IPS DF 4.7 (cell line): ENCODE measurements around the gene SCMH1.

Experiments
- DNase-seq: peaks from one replicate; pipeline ENCODE4 v3.0.0-alpha.2; 2013; ENCODE audit warnings: low spot score; ENCODE audit errors: extremely low read depth

Gene SCMH1

DNA sequence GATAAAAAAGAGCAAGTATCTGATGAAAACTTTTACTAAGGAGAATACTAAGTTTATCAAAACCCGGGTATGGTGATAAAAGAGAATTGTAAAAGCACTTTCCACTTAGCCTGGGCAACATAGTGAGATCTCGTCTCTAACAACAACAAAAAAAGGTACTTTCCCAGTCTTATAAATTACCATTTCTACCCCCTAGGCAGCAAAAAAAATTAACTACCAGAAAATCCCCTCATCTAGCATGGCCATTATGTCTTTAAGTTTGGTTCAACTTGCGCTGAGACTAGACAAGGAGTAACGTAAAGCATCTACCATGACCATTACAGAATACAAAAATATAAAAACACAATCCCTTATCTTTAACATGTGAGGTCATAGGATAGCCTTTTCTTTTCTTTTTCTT, 141.9 kb downstream of the SCMH1 start:
- DNase-seq: no peak

DNA sequence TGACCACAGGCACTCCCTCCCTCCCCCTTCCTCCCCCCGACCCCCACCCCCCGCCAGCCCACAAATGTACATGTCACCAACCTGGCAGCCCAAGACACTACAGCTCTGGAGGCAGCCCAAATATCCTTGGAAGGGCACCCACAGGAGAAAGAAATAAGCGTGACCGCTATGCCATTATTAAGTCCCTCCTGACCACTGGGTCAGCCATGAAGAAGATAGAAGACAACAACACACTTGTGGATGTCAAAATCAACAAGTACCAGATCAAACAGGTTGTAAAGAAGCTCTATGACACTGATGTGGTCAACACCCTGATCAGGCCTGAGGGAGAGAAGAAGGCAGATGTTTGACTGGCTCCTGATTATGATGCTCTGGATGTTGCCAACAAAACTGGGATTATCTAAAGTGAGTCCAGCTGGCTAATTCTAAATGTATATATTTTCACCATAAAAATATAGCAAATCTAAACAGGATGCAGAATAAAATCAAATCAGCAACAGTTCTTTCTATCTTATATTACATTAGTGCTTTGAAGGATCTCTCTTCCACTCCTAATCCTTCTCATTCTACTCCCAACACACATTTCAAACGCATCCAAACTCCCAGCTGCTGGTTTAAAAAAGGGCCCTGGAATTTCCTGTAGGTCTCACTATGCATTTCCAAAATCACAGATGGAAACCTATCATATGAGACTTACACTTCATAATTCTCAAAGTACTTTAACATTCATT, 143.2 kb downstream of the SCMH1 start:
- no peak for DNase-seq

DNA sequence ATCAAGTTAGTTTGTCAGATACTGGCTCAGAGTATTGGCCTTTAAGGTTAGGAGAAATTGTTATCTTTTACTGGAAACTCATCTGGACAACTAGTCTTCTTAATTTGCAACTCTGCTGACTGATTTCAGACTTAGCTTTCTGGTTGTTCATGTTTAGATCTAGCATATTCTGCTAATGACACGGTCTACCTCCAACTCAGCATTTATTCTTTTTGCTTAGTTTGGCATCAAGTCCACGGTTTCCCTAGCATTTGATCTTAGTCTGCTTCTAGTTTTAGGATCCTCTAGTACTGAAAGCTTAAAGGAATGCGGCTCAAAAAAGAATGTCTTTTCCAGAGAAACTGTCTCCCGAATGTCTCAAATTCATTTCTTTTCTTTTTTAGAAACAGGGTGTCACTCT, 145.0 kb downstream of the SCMH1 start:
- DNase-seq: no peak

DNA sequence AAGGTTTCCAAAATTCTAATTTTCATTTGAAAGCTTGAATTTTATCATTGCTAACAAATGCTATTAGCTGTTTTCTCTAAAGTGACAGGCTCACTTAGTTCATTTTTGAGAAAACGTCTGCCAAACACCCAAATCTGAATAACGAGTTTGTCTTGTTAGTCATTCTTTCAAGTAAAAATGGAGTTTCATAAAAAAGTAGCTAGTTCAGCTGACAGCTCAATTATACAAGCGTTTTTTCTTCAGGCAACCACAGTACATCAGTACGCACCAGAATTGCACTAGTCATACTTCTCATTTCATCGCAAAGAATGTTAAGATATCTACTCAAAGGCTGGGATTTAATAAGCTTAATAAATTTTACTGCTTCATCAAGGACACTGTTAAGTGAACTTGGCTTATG, 148.3 kb downstream of the SCMH1 start:
- DNase-seq: no peak

DNA sequence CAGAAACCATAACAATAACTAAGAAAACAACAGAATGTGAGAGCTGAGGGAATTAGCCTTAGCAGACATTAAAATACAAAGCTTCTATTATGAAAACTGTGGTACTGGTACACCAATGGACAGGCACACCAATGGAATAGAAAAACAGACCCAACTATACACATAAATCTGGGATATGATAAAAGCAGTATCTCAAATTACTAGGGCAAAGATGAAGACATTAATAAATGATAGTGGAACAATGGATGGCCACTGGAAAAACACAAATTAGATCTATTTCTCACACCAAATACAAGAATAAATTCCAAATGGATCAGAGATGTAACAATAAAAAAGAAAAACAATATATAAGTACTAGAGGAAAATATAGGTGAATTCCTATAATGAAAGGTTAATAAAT, 155.2 kb downstream of the SCMH1 start:
- no peak for DNase-seq

DNA sequence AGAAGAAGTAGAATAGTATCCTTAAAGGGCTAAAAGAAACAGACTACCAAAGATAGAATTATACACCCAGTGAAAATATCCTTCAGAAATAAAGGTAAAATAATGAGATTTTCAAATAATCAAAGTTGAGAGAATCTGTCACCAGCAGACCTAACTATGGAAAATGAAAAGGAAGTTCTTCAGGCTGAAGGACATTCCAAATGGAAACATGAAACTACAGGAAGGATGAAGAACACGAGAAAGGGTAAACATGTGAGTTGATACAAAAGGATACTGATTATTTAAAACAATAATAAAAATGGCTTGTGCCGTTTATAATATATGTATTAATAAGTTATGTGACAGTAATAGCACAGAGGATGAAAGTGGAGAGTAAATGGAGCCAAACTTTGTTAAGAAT, 163.5 kb downstream of the SCMH1 start:
- no peak for DNase-seq

DNA sequence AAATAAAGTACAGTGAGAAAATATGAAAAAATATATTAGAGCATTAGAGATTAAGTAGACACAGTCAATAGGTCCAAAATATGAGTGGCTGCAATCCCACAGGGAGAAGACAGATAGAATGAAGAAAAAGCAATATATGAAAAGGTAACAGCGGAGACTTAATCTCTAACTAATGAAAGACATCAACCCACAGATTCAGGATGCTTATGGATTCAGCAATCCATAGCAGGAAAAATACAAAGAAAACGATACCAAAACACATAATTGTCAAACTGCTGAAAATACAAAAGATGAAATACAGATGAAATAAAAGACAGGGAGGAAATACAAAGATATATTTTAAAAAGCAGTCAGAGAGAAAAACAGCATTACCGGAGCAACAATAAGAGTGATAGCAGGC, 163.9 kb downstream of the SCMH1 start:
- DNase-seq: no peak

DNA sequence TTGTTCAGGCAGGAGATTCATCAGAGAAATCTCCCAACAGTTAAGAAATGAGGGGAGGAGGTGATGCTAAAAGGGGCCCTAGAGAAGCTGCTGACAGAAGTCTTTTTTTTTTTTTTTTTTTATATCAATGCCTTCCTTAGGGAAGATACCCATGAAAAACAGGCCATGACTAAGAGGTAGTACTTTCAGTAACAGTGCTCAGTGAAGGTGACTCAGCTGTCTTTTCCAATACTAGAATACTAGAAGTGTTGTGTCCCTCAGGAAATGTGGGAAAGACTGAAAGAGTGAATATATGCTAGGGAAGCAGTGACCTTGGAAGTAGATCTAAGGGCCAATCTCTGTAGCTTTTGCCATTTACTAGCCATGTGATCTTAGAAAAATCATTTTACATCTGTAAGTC, 168.1 kb downstream of the SCMH1 start:
- no peak for DNase-seq

DNA sequence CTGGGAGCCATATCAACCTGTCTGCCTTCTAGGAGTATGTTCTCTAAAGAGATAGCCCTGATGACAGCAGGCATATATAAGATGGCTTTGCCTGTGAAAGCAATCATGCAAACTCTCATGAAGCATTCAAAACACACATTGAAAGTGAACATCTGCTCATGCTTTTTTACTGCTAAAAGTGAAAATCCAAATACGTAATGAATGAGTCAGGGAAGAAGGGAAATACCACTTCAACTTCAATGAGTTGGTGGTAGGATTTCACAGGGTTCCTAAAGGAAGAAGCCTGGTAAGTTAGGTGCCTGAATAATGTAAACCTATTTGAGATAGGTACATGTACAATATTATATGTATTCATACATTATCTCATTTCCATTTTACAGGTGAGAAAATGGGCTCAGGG, 170.1 kb downstream of the SCMH1 start:
- DNase-seq: no peak

DNA sequence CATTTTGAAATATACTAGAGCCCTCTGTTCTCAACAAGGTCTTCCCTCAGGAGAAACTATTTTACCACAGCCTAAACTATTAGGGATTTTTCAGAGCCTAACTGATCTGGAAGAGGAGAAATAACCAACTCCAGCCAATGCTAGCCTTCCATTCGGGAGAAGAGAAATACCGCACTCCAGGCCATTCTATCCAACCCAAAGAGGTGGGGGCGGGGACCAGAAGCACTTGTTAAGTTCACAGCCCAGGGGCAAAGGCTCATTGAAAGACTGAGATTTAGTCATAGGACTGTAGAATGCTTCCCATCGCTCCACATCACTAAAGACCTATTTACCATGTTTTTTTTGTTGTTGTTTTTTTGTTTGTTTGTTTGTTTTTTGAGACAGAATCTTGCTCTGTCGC, 185.2 kb downstream of the SCMH1 start:
- DNase-seq: no peak

DNA sequence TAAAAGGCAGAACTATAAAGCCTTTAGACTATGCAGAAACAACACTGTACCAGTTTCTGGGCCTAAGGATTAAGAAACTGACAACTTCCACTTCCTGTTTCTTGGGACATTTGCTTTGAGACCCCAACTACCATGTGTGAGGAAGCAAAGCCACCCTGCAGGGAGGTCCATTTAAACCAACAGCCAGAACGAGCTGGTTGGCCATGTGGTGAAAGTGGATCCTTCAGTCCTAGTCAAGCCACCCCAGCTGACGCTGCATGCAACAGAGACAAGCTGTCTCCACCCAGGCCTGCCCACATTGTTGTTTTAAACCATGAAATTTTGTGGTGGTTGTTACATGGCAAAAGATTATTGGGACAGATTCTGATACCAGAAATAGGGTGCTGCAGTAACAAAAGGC, 188.8 kb downstream of the SCMH1 start:
- no peak for DNase-seq

DNA sequence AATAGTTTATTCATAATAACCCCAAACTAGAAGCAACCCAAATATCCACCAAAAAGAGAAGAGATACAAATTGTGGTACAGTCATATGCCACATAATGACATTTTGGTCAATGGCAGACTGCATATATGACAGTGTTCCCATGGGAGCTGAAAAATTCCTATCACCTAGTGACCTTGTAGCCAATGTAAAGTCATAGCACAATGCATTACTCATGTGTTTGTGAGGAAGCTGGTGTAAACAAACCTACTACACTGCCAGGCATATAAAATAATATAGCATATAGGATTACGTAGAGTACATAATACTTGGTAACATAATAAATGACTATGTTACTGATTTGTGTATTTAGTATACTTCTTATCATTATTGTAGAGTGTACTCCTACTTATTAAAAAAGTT, 191.1 kb downstream of the SCMH1 start:
- no peak for DNase-seq

DNA sequence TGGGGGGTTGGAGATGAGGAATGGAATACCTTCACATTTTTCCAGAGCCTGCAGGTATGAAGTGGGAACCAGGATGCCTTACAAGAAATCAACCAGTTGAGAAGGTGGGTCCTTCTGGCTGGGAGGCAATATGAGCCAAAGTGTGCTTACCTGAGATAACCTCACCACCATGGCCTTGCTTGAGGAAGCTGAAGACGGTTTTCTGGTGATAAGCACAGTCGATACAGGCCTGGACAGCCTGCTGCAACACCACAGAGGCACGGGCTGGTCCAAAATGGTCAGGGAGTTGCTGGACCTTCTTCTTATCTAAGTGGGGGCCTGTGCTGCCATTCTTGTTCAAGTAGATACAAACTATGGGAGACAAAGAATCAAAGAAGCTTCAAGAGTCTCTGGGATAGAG, 193.6 kb downstream of the SCMH1 start:
- DNase-seq: no peak

DNA sequence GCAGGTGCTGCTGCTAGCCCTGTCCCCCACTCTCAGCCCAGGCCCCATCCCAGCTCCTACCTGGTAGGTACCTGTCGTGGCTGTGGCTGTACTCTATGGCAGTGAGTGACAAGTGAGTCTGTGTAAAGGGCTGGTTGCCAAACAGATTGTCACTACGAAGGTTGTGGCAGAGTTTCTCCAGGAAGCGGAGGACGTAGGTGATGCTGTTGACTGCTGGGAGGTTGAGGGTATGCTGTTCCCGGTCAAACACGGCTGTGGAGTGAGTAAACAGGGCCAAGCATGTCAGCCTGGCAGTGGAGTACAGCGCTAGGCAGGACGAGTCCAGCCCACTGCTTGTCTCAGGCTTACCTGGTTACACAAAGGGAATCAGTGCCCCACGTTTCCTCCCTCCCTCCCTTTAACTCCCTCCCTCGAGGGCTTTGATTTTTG, 195.7 kb downstream of the SCMH1 start:
- DNase-seq: no peak

DNA sequence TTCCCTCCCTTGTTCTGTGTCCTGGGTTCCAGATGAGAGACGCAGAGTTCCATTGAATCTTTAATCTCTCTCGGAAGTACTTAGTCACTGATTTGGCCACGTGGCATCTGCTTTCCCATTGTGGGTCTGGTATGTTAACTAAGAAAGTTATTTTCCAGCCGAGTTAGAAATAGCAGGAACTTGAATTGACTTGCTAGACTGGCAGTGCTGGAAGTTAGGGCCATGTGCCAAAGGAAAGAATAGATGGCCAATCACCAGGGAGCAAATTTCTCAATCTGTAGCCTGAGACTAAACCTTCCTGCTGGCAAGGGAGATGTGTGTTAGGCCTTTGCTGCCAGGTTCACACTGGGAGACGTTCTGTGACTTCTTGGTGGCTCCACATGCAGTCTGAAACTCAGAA, 196.4 kb downstream of the SCMH1 start:
- DNase-seq: no peak

DNA sequence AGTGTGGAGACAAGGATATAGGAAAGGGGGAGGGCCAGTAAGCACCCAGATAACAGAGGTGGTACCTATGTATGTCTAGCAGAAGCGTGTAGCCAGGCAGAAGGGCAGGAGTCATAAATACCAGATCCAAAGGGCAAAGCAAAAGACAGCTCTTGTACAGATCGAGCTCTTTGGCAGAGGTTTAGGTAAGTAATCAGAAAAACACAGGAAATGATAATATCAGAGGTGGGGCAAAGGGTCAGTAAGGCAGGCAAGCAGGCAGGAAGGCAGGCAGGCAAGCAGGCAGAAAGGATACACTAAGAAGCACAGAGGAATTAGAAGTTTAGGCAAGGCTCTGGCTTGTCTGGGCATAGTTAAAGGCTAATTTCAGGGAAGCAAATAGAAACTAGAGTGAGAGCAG, 197.9 kb downstream of the SCMH1 start:
- no peak for DNase-seq

DNA sequence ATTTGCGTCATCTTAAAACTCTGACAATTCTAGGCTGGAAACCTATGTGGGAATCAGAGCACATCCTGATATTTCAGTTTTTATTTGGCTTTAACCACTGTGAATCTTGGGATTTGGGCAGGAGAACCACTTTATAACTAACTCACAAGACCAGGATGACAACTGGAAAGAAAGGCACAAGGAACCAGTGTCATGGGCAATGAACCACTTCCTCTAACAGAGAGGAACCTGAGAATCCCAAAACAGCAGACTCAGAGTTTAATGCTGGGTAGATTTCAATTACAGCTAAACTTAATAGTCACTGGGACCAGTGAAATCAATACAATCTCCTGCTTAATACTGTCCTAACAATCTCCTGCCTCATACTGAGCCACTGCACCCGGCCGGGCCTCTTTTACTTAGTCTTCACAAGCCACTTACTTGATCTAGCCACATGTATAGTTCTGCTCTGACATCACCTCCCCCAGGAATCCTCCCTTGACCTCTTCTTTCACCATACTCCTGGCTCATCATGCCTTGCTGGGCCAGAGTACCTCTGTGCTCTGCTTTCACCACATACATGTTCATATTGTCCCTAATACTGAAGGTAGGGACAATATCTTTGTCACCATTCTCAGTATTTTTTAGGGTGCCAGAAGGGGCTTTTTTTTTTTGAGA, 200.4 kb downstream of the SCMH1 start:
- DNase-seq: no peak

DNA sequence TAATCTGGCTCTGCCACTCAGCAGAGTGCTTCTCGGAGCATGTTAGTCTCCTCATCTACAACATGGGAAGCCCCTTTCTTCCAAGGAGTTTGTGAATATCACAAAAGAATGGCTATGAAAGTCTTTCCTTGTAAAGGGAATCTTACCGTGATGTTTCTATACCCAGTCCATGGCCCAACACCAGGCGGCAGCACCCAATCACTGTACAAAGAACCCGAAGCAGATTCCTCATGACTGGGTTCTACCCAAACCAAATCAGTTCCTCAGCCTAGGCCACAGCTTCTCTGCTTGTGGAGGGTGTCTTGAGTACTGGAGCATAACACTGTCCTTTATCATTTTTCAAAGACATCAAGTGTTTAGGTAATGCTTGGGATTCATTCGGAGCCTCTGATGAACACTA, 204.0 kb downstream of the SCMH1 start:
- DNase-seq: no peak

DNA sequence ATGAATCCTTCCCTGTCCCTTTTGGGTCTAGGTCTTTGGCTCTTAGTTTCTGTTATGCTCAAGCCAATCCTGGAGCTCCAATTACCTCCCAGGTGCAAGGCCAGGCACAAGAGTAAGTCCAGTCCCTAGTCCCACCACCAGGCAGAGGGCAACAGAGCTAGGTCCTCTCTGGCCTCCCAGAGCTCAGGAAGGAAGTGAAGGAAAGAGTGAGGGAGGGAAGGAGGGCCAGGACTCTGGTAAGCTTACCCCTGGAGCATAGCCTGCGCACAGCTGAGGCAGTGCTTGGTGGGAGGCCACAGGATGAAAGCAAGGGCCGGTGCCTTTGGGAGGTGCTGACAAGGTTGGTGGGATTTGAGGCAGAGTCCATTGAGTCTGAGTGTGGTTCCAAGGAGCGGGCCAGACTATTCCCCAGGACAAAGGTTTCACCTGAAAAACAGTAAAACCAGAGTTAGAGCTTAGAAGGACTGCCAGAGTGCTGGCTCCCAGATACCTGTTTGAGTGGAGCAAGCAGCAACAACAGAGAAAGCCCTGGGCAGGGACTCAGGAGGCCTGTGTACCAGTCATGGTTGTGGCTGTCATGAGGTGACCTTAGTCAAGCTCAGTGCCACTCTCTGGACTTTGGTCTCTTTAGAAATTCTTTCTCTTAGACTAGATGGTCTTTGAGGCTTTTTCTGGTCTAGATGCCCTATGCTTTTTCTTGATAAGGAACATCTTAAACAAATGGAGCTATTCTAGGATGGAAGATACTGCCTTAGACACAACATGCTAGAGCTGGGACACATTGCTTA, 204.8 kb downstream of the SCMH1 start:
- DNase-seq: no peak

DNA sequence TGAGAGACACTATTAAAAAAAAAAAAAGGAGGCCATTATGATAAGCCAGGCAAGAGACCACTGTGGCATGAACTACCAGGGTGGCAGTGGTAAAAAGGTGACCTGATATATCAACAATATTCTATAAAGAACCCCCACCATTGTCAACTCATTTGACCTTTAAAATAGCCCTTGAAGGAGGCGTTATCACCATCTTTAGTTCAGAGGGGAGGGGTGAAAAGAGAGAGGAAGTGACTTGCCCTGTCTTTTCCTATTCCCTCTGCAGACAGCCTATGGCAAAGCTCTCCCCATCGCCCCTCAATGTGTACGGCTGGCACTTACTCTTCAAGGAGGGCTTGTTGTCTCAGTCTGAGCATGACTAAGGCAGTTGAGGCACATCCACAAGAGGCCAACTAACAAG, 208.8 kb downstream of the SCMH1 start:
- no peak for DNase-seq

DNA sequence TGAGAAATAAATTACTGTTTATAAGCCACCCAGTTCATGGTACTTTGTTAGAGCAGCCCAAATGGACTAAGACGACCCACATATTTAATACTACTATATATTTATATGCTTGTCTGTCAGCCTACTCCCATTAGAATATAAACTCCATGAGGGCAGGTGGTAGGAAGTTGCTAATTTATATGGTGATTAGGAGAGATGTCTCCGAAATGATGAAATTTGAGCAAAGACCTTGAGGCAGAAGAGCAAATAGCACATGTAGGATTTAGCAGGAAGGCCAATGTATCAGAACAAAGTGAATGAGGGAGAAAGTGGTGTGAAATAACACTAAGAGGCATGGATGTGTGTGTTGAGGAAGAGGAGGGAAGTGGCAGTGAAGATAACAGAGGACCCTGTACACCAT, 210.0 kb downstream of the SCMH1 start:
- DNase-seq: no peak

DNA sequence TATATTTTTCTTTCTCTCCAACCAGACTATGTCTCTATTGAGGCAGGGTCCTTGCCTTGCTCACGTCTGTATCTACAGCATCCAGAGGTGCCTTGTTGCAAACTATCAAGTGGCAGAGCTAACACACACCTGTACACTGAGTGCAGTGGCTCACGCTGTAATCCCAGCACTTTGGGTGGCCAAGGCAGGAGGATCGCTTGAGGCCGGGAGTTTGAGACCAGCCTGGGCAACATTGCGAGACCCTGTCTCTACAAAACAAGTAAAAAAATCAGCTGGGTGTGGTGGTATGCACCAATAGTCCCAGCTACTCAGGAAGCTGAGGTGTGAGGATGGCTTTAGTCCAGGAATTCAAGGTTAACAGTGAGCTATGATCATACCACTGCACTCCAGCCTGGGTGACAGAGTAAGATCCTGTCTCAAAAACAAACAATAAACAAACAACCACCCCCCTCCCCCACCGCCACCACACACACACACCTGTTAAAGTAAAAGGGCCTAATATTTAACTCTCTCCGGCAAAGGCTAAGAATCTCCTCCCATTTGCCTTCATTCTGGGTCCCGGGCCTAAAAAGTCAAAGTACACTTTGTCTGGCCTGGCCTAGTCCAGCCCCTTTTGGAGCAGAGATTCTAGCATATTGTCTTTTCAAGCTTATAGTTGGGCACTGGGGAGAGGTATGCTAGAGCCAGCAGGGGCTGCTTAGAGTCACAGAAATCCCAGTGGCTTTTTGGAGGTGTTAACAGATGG, 211.1 kb downstream of the SCMH1 start:
- DNase-seq: no peak
